Measurements from ENCODE around the gene DNAH9.

The DNAH9 gene

GRCh38 chr17:11780621-11781020 lies 182.4 kb downstream of the DNAH9 start:
- FAIRE-seq: no peak

- no peak for FAIRE-seq
Measured at GRCh38 chr17:11786711-11787438, 188.6 kb downstream of the DNAH9 start.

GRCh38 chr17:11795906-11796305 lies 197.6 kb downstream of the DNAH9 start:
- no peak for FAIRE-seq

- FAIRE-seq: no peak
Measured at GRCh38 chr17:11797803-11798202, 199.5 kb downstream of the DNAH9 start.

GRCh38 chr17:11803231-11803969 lies 205.1 kb downstream of the DNAH9 start:
- no peak for FAIRE-seq

- no peak for FAIRE-seq
Measured at GRCh38 chr17:11805138-11805537, 206.9 kb downstream of the DNAH9 start.

- no peak for FAIRE-seq
Measured at GRCh38 chr17:11805952-11806351, 207.7 kb downstream of the DNAH9 start.

- FAIRE-seq: no peak
Measured at GRCh38 chr17:11807606-11808005, 209.3 kb downstream of the DNAH9 start.

- no peak for FAIRE-seq
Measured at GRCh38 chr17:11813278-11813677, 215.0 kb downstream of the DNAH9 start.

- no peak for FAIRE-seq
Measured at GRCh38 chr17:11813871-11814270, 215.6 kb downstream of the DNAH9 start.

GRCh38 chr17:11814655-11815262 lies 216.5 kb downstream of the DNAH9 start:
- no peak for FAIRE-seq

GRCh38 chr17:11816409-11816808 lies 218.1 kb downstream of the DNAH9 start:
- FAIRE-seq: no peak

- no peak for FAIRE-seq
Measured at GRCh38 chr17:11823862-11824261, 225.6 kb downstream of the DNAH9 start.

- no peak for FAIRE-seq
Measured at GRCh38 chr17:11825572-11826209, 227.4 kb downstream of the DNAH9 start.

- no peak for FAIRE-seq
Measured at GRCh38 chr17:11832401-11833137, 234.3 kb downstream of the DNAH9 start.

- no peak for FAIRE-seq
Measured at GRCh38 chr17:11836508-11836907, 238.2 kb downstream of the DNAH9 start.

GRCh38 chr17:11840052-11840451 lies 241.8 kb downstream of the DNAH9 start:
- no peak for FAIRE-seq

- FAIRE-seq: no peak
Measured at GRCh38 chr17:11840831-11841230, 242.6 kb downstream of the DNAH9 start.

GRCh38 chr17:11848330-11848729 lies 250.1 kb downstream of the DNAH9 start:
- FAIRE-seq: no peak

GRCh38 chr17:11852231-11852630 lies 254.0 kb downstream of the DNAH9 start:
- FAIRE-seq: no peak

- FAIRE-seq: no peak
Measured at GRCh38 chr17:11852912-11853311, 254.6 kb downstream of the DNAH9 start.

- no peak for FAIRE-seq
Measured at GRCh38 chr17:11853321-11854151, 255.3 kb downstream of the DNAH9 start.

All from G401.6 (cell line).